CD4-positive, alpha-beta T cell treated with Interleukin-15 for 1 hour (primary cell): ENCODE data around the gene NOM1.

Experiments
- DNase-seq: peaks from one replicate; pipeline ENCODE4 v3.0.0-alpha.2; 2020

The NOM1 gene

GRCh38 chr7:157005456-157006204 is 56.1 kb downstream of the NOM1 start:
- DNase-seq = no peak

- DNase-seq = no peak
These were observed 56.8 kb downstream of the NOM1 start for GRCh38 chr7:157006205-157006747.

GRCh38 chr7:157006829-157007469 is 57.4 kb downstream of the NOM1 start:
- no peak for DNase-seq

GRCh38 chr7:157007470-157008066 is 58.1 kb downstream of the NOM1 start:
- DNase-seq = no peak

- DNase-seq = no peak
These were observed 59.0 kb downstream of the NOM1 start for GRCh38 chr7:157008206-157009169.

GRCh38 chr7:157009170-157009777 is 59.8 kb downstream of the NOM1 start:
- no peak for DNase-seq

GRCh38 chr7:157009778-157010587 is 60.5 kb downstream of the NOM1 start:
- DNase-seq = no peak

GRCh38 chr7:157010588-157011332 is 61.2 kb downstream of the NOM1 start, which contains the start of gene MNX1:
Gene MNX1 (minus strand): TSS chr7:157010663. CDS start chr7:157010350, 313 bp downstream.
- peak; percentile 25 for DNase-seq

GRCh38 chr7:157011333-157012112 is 62.0 kb downstream of the NOM1 start:
- no peak for DNase-seq

- no peak for DNase-seq
These were observed 62.6 kb downstream of the NOM1 start for GRCh38 chr7:157012113-157012547.

- no peak for DNase-seq
These were observed 63.6 kb downstream of the NOM1 start for GRCh38 chr7:157013101-157013500.

GRCh38 chr7:157013602-157014549 is 64.4 kb downstream of the NOM1 start:
- DNase-seq = no peak

GRCh38 chr7:157014635-157015555 is 65.4 kb downstream of the NOM1 start:
- DNase-seq = no peak

- DNase-seq = no peak
These were observed 66.5 kb downstream of the NOM1 start for GRCh38 chr7:157016024-157016351.

GRCh38 chr7:157016352-157017041 is 67.0 kb downstream of the NOM1 start:
- no peak for DNase-seq

GRCh38 chr7:157017149-157017548 is 67.6 kb downstream of the NOM1 start:
- DNase-seq = no peak
